ENCODE data around the gene SNRNP48. TPM values are rescaled to one million over a fixed set of nuclear protein-coding genes. Genes with fewer than 3 reads are reported as not detected.

SNRNP48 gene
- polyA plus RNA-seq, 1 of the 3 experiments (the other 2 are of a cell fraction), result 5.7 TPM

GRCh38 chr6:7615611-7616383 is 25.8 kb downstream of the SNRNP48 start:
- no peaks in the 10 kb centered on the region for H3K27me3 ChIP-seq (ENCODE audit: insufficient read depth)
- H3K36me3 ChIP-seq (replicated peaks in 1 of 2; ENCODE audit: control insufficient read depth in 1 of 2, insufficient read depth in 2 of 2, low read length in 1 of 2), result peaks cover 3 to 5% of the 10 kb centered on the region in 2 experiments
- no peak overlapping the region for H3K9ac ChIP-seq
- H3K4me2 ChIP-seq, result 0 out of 2 replicates have a peak overlapping the region, but pooled peaks have one; percentile 31
- no peaks in the 10 kb centered on the region for H3K79me2 ChIP-seq (ENCODE audit: insufficient read depth)
- H4K20me1 ChIP-seq (ENCODE audit: insufficient read depth), result no peaks in the 10 kb centered on the region
- TF ChIP-seq REST (IDR thresholded peaks at IDR 0.05; ENCODE audit: low read depth, low read length) (no peak), USF2 (IDR thresholded peaks at IDR 0.05; ENCODE audit: borderline replicate concordance, low read depth, low read length) (no peak), RXRA (IDR thresholded peaks at IDR 0.05; ENCODE audit: borderline replicate concordance, low read depth) (no peak), NFIC (IDR thresholded peaks at IDR 0.05; ENCODE audit: borderline replicate concordance) (no peak), MXI1 (IDR thresholded peaks at IDR 0.05; ENCODE audit: low read depth, low read length) (no peak), RAD21 (IDR thresholded peaks at IDR 0.05; ENCODE audit: low read length) (peak; percentile 90), USF1 (IDR thresholded peaks at IDR 0.05; ENCODE audit: borderline replicate concordance, low read depth) (no peak), TEAD4 (IDR thresholded peaks at IDR 0.05; ENCODE audit: borderline replicate concordance, insufficient read depth) (no peak), CTCF (IDR thresholded peaks at IDR 0.05) (peak; percentile 86), RFX5 (IDR thresholded peaks at IDR 0.05; ENCODE audit: low read length) (no peak), EZH2phosphoT487 (IDR thresholded peaks at IDR 0.05; ENCODE audit: borderline replicate concordance, low read depth) (no peak), SMC3 (IDR thresholded peaks at IDR 0.05; ENCODE audit: low read depth, low read length) (peak; percentile 66; the same call in 1 of the 2 replicates)
- ChIA-PET CTCF (interaction anchor here (0.6 to 11.2 kb wide), 25 partner anchors 9 to 940 kb away, joined by 3 to 134 read pairs (median 5); no protein-coding TSS in a partner anchor), POLR2A (interaction anchor here (0.6 kb wide), 2 partner anchors 235 to 340 kb away, joined by 3 to 4 read pairs; no protein-coding TSS in a partner anchor)
- 18% methylated on average over 7 of the region's 7 CpGs for WGBS (ENCODE audit: low lambda C conversion rate)
- peak overlapping the region in 1 of 2 experiments; percentile 20; a peak in 1 of 4 replicates for H3K4me3 ChIP-seq (ENCODE audit: low read depth in 2 of 2, low read length in 1 of 2)
- no peaks in the 10 kb centered on the region for H3K9me3 ChIP-seq
- DNase-seq, result peak; percentile 41
- no peaks in the 10 kb centered on the region for H3F3A ChIP-seq (replicated peaks; ENCODE audit: insufficient read depth)
- no peak overlapping the region for H3K27ac ChIP-seq (ENCODE audit: low read depth in 2 of 2, low read length in 1 of 2)
- no peaks in the 10 kb centered on the region for H3K9me2 ChIP-seq
- H3K4me1 ChIP-seq (ENCODE audit: control insufficient read depth in 1 of 2, insufficient read depth in 2 of 2, low read depth in 1 of 2, low read length in 1 of 2), result no peaks in the 10 kb centered on the region
- no peak overlapping the region for H2AFZ ChIP-seq (ENCODE audit: low read depth)

Data from SK-N-SH (cell line).